GM18517 (cell line): ENCODE data around the gene SLC45A3.

Source experiments
- ATAC-seq: cut with Tn5 transposase; IDR thresholded peaks from one replicate; pipeline ENCODE4 v1.9.1; 2021; ENCODE audit warnings: mild to moderate bottlenecking, moderate library complexity; ENCODE audit not compliant: unreplicated experiment

SLC45A3 gene

DNA sequence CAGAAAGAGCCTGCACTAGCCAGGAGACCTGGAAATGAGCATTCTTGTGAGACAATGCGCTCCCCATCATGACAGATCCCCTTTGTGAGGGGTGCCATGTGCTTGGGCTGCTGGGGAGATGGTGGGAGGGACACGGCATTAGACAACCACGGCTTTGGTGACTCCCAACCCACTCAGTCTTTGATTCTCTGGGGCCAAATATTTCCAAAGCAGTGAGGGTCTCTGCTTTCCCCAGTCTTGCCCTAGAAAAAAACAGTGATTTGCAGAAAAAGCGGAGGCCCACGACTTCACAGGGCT is 10.2 kb downstream of the SLC45A3 start:
- ATAC-seq = no peak

- ATAC-seq = peak; percentile 31
These were observed 10.8 kb downstream of the SLC45A3 start for GRCh38 chr1:205669341-205670149.

- peak; percentile 40 for ATAC-seq
These were observed 11.4 kb downstream of the SLC45A3 start for GRCh38 chr1:205668951-205669340.

- ATAC-seq = no peak
These were observed 12.2 kb downstream of the SLC45A3 start for GRCh38 chr1:205667909-205668643.

- no peak for ATAC-seq
These were observed 13.7 kb downstream of the SLC45A3 start for GRCh38 chr1:205666372-205667166.

DNA sequence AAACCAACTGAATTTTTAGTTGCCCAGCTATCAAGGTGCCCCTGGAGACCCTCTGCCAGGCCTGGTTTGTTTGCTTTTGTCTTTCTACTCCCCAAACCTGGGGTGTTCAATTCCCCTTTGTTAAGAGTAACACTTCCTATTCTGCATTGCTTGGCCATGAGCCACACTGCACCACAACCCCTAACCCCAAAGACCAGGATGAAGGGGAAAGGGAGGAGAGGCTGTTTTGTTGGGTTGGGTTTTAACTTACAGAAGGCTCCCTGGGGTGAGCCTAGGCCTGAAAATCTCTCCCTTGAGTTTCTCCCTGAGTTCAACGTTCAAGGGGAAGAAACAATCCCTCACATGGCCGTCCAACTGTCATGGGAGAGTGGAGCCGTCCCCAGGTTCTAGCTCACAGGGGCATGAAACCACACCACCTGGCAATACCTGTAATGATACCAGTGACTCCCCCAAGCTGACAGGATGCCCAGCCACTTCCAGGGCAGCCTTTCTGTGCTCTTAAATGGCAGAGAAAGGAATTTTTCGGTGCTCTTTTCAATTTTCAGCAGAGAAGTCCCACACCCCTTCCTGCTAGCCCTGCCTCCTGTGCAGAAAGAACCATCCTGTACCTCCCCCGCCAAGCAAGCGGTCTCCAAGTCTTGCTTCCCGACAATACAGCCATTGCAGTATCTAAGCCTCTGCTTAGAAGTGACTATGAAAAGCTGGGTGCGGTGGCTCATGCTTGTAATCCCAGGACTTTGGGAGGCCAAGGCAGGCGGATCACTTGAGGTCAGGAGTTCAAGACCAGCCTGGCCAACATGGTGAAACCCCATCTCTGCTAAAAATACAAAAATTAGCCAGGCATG is 14.9 kb downstream of the SLC45A3 start:
- ATAC-seq = no peak

GRCh38 chr1:205664399-205665017 is 15.8 kb downstream of the SLC45A3 start:
- no peak for ATAC-seq

GRCh38 chr1:205663286-205663936 is 16.9 kb downstream of the SLC45A3 start:
- ATAC-seq = no peak

DNA sequence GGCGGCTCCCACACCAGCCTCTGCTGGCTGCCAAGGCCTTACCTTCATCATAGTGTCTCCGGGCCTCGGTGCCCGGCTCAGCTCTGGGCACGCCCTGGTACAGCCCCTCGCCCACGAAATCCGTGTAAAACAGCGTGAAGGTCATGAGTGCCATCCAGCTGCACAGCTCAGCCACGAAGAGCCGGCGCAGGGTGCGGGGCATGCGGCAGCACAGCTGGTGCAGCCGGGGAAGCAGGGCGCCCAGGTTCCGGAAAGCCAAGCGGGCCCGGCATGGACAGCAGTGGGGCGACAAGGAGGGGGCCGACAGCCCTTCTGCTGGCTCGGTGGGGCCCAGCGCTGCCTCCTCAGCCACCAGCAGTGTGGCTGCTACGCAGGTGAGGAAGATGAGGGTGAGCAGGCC is 17.5 kb downstream of the SLC45A3 start:
- no peak for ATAC-seq

DNA sequence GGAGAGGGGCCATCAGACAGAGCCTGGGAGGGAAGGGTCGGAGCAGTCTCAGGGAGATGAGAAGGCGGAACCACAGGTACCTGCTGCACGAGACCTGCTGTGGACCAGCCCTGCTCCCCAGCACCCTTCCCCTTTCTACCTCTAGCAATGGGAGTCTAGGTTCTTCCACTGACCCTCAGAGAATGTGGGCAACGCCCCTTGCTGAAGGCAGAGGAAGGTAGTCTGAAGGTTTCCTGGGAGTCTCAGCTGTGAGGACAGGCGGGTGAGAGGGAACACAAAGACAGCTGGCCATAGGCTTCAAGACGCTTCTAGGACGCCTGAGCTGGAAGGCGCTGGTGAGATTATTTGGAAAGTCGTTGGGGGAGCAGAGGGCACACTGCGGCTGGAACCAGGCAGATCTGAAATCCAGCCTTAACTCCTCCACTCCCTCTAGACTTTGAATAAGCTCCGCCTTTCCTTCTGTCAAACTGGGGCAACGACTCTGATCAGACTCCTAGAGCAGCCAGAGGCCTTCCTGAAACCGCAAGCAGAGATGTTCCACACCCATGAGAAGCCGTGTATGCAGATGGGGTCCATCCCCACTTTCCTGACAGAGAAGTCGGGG is 18.1 kb downstream of the SLC45A3 start:
- no peak for ATAC-seq

- ATAC-seq = no peak
These were observed 18.7 kb downstream of the SLC45A3 start for GRCh38 chr1:205661429-205662134.

DNA sequence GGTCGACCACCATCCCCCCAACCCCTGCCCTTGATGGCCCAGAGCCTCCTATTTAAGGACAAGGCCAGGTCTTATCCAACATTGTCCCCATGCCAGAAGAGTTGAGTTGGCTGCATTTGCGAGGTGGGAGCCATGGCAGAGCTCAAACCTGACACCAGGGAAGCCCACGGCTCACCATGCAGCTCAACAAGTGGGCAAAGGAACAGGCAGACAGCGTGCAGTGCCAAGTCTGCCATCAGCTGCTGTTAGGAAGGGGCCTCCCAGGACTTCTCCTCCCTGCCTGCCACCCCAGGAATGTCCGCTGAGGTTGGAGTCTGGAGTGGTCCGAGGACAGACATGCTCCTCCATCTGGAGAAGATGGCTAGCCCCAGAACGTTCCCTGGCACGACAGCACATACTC is 19.9 kb downstream of the SLC45A3 start:
- ATAC-seq = no peak

- peak; percentile 63 for ATAC-seq
These were observed 21.2 kb downstream of the SLC45A3 start for GRCh38 chr1:205658943-205659581.

- no peak for ATAC-seq
These were observed 24.1 kb downstream of the SLC45A3 start for GRCh38 chr1:205656236-205656635.

- no peak for ATAC-seq
These were observed 27.3 kb downstream of the SLC45A3 start for GRCh38 chr1:205652984-205653383.

GRCh38 chr1:205650241-205650640 is 30.1 kb downstream of the SLC45A3 start:
- no peak for ATAC-seq

DNA sequence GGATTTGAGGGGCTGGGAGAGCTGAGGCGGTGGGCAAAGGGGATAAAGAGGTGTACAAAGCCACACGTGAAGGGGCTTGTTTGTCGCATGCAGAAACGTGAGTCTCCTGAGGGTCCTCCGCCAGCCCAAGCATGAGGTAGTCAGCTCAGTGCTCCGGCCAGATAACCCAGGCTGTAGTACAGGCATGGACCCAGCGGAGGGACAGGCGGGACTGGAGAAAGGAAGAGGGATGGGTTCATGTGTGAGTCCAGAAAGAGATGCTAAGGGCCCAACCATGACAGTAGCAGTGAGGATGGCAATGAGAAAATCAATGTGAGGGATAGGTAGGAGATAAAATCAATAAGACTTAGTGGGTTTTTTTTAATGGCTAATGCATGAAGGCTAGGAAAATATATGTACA is 34.8 kb downstream of the SLC45A3 start:
- no peak for ATAC-seq

- ATAC-seq = no peak
These were observed 37.5 kb downstream of the SLC45A3 start for GRCh38 chr1:205642679-205643307.
